Measurements from ENCODE around the gene MIAT. TPM values are rescaled to one million over a fixed set of nuclear protein-coding genes. Genes with fewer than 3 reads are reported as not detected.

Gene MIAT
- total RNA-seq, 4 donors from 2014 or later, result 2.0 to 3.0 (median 2.4) TPM

DNA sequence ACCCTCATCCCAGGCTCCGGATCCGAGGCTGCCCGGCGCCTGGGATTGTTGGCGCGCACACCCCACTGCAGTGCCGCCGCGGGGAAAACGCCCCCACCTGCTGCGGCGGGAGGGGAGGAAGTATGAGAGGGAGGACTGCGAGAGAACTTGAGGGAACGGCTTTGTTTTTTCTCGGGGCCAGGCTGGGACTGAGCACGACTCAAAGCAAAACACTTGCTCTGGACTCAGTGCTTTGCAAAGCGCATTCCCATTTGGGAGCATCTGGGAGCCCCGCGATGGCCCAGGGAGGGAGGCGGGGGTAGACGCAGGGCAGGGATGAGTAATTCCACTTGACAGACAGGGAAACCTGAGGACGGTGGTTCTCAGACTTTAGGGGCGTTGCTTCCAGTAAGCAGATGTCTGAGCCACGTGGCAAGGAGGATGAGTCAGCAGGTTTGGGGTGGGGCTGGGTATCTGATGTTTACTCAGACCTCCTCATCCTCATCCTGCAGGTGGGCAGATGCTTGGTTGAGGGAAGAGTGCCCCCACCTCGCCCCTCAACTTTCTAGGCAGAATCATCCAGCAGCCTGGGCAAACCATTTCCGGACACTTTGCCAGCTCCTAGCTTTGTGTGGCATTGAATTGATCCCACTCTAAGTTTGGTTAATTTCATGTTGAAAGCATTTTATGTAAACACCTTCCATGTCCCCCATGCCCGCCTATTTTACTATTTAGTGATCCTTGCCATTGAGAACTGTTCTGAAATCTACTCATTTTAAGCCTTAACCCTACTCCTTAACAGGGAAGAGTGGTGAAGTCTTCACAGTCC, 1.5 kb downstream of the MIAT start:
- peak; percentile 90 for ATAC-seq (ENCODE audit: low FRiP score)
- peak; percentile 85 for DNase-seq (ENCODE audit: low spot score)
- TF ChIP-seq, protein P1, sequence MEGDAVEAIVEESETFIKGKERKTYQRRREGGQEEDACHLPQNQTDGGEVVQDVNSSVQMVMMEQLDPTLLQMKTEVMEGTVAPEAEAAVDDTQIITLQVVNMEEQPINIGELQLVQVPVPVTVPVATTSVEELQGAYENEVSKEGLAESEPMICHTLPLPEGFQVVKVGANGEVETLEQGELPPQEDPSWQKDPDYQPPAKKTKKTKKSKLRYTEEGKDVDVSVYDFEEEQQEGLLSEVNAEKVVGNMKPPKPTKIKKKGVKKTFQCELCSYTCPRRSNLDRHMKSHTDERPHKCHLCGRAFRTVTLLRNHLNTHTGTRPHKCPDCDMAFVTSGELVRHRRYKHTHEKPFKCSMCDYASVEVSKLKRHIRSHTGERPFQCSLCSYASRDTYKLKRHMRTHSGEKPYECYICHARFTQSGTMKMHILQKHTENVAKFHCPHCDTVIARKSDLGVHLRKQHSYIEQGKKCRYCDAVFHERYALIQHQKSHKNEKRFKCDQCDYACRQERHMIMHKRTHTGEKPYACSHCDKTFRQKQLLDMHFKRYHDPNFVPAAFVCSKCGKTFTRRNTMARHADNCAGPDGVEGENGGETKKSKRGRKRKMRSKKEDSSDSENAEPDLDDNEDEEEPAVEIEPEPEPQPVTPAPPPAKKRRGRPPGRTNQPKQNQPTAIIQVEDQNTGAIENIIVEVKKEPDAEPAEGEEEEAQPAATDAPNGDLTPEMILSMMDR (IDR thresholded peaks at IDR 0.05), result no peak

DNA sequence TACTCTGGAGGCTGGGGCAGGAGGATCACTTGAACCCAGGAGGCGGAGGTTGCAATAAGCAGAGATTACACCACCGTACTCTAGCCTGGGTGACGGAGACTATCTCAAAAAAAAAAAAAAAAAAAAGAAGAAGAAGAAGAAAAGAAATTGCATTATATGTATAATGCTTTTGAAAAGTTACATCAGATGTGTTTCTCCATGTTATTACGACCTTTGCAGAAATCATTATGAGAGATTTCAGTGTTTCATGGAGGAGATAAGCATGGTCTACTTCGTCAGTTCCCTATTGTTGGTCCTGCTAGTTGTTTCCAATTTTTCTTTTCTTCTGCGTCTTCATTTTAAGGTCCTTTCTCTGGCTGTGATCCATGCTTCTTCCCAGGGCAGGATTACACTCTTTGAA, 3.0 kb downstream of the MIAT start:
- no peak for DNase-seq (ENCODE audit: low spot score)
- TF ChIP-seq, protein P1 (IDR thresholded peaks at IDR 0.05), result no peak

DNA sequence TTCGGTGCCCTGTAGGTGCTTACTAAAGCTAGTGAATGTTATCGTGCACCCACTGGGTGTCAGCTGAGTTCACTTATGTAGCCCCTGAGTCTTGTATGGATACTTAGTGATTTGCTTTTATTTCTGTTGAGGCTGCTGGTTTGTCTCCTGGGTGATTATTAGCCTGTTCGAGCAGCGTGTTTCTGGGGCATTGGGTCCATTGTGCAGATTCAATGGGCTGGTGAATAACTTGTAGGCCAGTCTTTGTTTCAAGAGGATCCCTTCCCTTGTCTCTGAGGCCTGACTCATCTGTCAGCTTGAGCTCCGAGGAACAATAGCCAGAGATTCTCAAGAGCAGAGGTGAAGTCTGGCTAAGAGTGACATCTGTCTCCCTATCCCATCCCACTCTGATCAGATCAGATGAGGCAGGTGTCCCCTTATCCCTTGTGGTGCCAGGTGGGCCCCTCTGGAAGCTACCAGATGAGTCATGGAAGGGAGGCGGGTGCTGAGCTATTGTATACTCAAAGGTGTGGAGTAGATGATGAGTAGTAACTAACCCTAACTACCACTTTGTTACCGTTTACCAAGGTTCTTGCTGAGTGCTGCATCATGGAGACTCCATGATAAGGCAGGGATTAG, 3.7 kb downstream of the MIAT start:
- TF ChIP-seq, protein P1 (IDR thresholded peaks at IDR 0.05), result no peak
- ATAC-seq (ENCODE audit: low FRiP score) (no peak), DNase-seq (ENCODE audit: low spot score) (no peak)

More for the DNA sequence above, 3.0 kb downstream of the MIAT start:
- no peak for ATAC-seq (ENCODE audit: low FRiP score)

DNA sequence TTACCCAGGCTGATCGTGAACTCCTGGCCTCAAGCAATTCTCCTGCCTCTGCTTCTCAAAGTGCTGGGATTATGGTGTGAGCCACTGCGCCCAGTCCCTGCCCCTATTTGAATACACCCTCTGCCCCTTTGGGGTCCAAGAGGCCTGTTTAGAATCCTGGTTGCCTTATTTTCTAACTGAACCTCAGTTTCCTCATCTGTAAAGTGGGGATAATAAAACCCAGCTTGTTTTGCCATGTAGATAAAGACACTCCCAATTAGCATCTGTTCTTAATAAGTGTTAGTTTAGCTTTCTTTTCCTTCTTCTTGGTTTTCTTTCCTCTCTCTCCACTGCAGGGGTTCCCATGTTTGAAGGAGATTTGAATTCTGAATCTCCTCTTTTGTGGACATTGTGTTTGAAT, 4.8 kb downstream of the MIAT start:
- DNase-seq (ENCODE audit: low spot score) (no peak), ATAC-seq (ENCODE audit: low FRiP score) (no peak)
- TF ChIP-seq, protein P1 (IDR thresholded peaks at IDR 0.05), result no peak

DNA sequence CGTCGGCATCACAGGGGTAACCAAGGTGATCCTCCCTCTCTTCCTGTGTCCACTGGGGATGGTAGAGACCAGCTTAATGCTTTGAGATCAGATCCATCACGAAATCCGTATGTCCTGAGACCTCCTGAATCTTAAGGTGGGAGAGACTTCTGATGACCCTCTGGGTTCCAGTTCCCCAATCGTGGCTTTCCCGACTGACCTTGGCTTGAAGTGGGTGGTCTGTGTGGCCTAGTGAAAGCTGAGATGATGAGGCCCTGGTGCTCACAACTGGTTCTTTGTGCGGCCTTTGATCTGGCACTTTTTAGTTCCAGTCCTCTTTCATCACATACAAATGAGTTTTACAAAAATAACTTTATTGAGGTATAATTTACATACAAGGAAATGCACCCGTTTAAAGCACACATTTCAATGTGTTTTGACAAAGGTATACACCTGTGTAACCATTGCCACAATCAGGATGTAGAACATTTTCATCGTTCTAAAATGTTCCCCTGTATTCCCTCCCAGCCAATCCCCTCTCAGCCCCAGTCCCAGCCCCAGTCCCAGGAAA, 6.1 kb downstream of the MIAT start:
- no peak for DNase-seq (ENCODE audit: low spot score)
- TF ChIP-seq, protein P1 (IDR thresholded peaks at IDR 0.05), result no peak
- no peak for ATAC-seq (ENCODE audit: low FRiP score)

DNA sequence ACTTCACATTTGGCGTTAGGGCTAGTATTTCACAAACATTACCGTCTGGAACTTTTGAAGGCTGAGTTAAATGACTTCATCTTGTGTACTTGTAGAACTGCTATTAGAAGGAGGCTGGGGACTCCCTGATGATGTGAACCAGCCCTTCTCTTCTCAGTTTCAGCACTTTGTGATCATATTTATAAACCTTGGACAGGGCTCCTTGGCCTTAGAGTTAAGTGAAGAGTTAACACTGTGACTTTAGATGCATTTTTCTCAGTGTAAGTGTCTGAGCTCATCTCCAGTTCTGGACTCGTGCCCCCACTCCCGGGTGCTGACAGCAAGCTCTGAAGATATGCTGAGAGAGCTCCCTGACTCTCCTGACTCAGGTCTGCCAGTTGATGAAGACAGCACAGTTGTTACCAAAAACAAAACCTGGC, 8.4 kb downstream of the MIAT start:
- ATAC-seq (ENCODE audit: low FRiP score), result no peak
- no peak for DNase-seq (ENCODE audit: low spot score)
- TF ChIP-seq, protein P1 (IDR thresholded peaks at IDR 0.05), result no peak
